Lower leg skin (tissue), 3 donors: ENCODE data around the gene ANAPC2.

Experiments used
- POLR2A ChIP-seq, 2 donors: fragments of 450-650 bp; IDR thresholded peaks; one replicate each; pipeline ENCODE4 v1.6.1; 2016 to 2017; ENCODE audit warnings: antibody characterized with exemption in 2 of 2, mild to moderate bottlenecking in 1 of 2, moderate library complexity in 1 of 2
- TF ChIP-seq, protein P1 (sequence below), 3 donors: fragments of 450-650 bp; IDR thresholded peaks; one replicate each; pipeline ENCODE4 v1.5.1; 2016; ENCODE audit warnings: antibody characterized with exemption in 3 of 3, mild to moderate bottlenecking in 3 of 3, moderate library complexity in 2 of 3

DNA sequence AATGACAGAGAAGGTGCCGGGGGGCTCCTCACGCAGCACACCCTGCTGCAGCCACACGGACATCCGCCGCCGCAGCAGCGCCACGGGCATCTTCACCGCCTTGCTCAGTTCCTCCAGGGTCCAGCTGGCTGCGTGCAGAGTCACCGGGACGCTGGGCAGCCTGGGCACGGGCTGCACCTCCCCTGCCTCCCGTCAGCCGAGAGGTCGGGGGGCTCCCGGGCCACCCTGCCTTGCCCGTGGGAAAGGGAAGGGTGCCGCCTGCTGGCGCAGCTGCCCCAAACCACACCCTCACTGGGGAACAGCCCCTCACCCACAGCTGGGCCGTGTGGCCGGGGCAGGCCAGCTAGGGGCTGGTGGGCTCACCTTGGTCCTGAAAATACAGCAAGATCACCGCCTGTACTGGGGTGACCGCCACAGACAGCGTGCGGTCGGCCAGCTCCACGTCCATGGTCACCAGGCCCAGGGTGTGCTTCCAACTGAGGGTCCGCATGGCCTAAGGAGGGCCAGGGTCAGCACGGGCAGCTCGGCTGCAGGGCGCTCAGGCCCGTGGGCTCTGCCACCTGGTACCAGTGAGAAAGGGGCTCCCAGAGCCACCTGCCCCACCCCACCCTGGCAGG is 12.9 kb downstream of the ANAPC2 start:
- TF ChIP-seq, protein P1, sequence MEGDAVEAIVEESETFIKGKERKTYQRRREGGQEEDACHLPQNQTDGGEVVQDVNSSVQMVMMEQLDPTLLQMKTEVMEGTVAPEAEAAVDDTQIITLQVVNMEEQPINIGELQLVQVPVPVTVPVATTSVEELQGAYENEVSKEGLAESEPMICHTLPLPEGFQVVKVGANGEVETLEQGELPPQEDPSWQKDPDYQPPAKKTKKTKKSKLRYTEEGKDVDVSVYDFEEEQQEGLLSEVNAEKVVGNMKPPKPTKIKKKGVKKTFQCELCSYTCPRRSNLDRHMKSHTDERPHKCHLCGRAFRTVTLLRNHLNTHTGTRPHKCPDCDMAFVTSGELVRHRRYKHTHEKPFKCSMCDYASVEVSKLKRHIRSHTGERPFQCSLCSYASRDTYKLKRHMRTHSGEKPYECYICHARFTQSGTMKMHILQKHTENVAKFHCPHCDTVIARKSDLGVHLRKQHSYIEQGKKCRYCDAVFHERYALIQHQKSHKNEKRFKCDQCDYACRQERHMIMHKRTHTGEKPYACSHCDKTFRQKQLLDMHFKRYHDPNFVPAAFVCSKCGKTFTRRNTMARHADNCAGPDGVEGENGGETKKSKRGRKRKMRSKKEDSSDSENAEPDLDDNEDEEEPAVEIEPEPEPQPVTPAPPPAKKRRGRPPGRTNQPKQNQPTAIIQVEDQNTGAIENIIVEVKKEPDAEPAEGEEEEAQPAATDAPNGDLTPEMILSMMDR (IDR thresholded peaks at IDR 0.05) = no peak
- no peak for TF ChIP-seq POLR2A (IDR thresholded peaks at IDR 0.05)
